PC-9 (cell line): ENCODE results near the gene SMAD6.

Source experiments
- EZH2 ChIP-seq: fragments of 200-600 bp; sonication (generic); IDR thresholded peaks from 2 replicates; pipeline ENCODE4 v1.8.0; 2017; ENCODE audit warnings: antibody characterized with exemption, low read depth
- TF ChIP-seq, protein P1 (sequence below): fragments of 200-600 bp; sonication (generic); conservative IDR thresholded peaks from 2 replicates; pipeline ENCODE4 v1.6.1; 2017; ENCODE audit warnings: mixed run types, antibody characterized with exemption, mild to moderate bottlenecking, moderate library complexity

DNA sequence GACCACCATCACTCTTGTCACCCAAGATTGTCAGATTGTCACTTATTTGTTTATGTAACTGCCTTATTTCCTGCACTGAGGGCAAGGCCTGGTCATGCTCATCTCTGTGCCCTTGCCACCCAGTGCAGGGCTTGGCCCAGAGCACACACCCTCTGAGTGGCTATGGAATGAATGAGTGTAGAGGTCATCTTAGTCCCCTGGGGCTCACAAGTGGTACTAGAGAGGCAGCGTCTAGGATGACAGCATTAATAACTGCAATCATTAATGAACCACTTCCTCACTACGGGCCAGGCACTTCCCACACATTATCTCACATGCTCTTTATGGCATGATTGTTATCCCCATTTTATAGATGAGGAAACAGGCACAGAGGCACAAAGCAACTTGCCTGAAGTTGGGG, 117.0 kb downstream of the SMAD6 start:
- TF ChIP-seq, protein P1, sequence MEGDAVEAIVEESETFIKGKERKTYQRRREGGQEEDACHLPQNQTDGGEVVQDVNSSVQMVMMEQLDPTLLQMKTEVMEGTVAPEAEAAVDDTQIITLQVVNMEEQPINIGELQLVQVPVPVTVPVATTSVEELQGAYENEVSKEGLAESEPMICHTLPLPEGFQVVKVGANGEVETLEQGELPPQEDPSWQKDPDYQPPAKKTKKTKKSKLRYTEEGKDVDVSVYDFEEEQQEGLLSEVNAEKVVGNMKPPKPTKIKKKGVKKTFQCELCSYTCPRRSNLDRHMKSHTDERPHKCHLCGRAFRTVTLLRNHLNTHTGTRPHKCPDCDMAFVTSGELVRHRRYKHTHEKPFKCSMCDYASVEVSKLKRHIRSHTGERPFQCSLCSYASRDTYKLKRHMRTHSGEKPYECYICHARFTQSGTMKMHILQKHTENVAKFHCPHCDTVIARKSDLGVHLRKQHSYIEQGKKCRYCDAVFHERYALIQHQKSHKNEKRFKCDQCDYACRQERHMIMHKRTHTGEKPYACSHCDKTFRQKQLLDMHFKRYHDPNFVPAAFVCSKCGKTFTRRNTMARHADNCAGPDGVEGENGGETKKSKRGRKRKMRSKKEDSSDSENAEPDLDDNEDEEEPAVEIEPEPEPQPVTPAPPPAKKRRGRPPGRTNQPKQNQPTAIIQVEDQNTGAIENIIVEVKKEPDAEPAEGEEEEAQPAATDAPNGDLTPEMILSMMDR: no peak
- no peak for TF ChIP-seq EZH2
